NCI-H146 treated with DMSO at 0.1 percent for 48 hours (cell line): ENCODE data around the gene SLC12A7.
"Not testable (repeated sequence)": the region's sequence is repeated elsewhere in the genome, so short reads cannot be mapped to it uniquely, and the experiment has no call there.

Experiments
- DNase-seq: peaks from one replicate; lab custom pipeline; 2025; ENCODE audit not compliant: unreplicated experiment; lab: John Stamatoyannopoulos, UW

The SLC12A7 gene

GRCh38 chr5:1026700-1027621 lies 84.9 kb downstream of the SLC12A7 start:
- no peak for DNase-seq

- DNase-seq, result not testable (repeated sequence)
Observed at GRCh38 chr5:1021969-1022336, 89.9 kb downstream of the SLC12A7 start.

GRCh38 chr5:1021136-1021968 lies 90.5 kb downstream of the SLC12A7 start:
- DNase-seq, result no peak

- DNase-seq, result no peak
Observed at GRCh38 chr5:1020452-1020961, 91.4 kb downstream of the SLC12A7 start.

DNA sequence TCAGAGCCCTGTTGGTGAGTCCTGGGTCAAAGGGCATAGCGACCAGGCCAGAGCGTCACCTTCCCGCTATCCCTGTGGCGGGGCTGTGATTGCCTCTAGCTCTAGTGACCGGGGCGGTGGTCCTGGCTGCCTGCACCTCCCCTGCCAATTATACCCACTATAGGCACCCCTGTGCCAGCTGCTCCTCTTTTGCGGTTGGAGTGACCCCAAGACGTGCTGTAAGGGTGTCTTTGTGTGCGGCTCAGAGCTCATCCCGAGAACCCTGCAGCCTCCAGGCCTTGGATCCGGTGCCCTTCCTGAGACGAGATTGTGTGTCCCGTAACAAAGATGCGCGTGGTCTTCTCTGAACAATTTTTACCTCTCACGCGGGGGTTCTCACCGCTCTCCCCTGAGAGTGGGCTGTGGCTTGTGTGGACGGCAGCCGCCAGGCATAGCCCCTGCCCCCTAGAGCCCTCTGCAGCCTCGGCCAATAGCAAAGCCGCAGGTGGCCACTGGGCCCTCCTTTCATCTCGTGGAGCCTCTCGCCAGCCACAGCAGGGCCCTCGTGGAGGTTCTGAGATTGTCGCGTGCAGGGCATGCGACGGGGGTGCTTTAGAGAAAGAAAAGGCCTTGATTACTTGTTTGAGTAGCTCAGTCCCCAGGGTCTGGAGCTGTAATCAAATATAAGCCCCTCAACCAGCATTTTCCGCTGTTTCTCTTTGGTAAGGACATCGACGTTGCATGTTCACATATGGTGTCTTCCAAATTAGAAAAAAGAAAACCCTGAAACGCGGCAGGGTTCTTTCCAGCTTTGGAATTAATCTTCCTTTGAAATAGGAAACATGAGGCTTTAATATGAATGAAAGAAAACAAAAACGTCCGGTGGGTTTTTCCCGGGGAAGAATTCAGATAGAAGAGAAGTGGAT lies 92.6 kb downstream of the SLC12A7 start:
- no peak for DNase-seq

DNA sequence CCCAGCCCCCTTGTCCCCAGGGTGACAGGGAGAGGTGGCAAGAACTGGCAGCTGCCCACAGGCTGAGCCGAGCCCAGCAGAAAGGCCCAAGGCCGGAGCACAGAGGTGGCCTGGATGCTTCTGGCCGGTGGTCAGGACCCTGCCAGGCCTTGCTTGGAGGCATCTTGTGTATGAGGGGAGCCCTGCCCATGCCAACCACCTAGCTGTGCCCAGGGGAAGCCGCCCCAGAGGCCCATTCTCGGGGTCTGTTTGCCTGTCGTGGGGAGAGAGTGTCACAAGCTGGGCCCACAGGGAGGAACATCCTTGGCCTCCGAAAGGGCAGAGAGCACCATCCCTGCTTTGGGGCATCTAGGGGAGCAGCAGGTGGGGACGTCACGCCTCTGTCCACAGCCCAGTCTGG lies 93.3 kb downstream of the SLC12A7 start:
- no peak for DNase-seq

DNA sequence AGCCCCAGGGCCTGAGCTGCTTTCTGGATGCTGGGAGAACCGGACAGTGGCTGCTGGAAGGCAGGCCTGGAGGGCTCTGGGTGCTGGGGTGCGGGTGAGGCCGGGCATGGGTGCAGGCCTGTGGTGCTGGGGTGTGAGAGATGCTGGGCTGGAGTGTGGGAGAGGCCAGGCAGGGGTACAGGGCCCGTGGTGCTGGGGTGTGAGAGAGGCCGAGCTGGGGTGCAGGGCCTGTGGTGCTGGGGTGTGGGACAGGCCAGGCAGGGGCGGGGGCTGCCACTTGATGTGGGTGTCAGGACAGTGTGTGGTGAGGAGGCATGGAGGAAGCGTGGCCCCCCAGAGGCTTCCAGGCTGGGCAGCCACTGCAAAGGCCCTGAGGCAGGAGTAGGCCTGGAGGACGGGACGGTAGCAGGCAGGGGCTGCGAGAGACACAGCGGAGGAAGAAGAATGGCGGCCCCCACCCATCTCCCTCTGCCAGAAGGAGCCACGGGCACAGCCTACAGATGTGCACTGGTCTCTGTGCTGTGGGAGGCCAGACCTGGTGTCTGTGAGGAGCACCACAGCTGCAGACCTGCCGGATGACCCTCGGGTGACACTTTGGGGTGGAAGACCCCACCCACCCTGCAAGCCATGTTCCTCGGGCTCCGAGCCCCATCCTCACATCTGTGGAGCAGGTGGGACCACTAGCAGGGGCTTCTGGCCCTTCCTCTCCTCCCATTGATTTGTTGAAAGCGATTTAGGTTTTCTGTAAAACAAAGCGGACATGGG lies 94.0 kb downstream of the SLC12A7 start:
- no peak for DNase-seq

DNA sequence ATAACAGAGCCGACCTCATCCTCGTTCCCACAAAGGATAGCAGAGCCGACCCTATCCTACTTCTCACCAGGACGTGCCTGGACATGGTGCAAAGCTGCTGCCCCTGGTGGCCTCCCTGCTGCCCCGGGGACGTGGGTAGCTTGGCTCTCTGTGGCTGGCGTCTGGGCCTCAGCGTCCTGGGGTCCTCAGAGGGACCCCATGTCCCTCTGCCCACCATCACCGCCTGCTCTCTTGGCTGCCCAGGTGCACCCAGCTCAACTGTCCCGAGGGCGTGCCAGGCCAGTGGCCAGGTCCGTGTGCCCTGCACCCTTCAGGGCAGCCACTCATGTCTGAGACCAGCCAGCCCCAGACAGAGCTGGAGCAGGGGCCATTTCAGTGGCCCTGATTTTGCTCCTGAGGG lies 94.8 kb downstream of the SLC12A7 start:
- DNase-seq, result no peak

- DNase-seq, result no peak
Observed at GRCh38 chr5:1016476-1016875, 95.4 kb downstream of the SLC12A7 start.

GRCh38 chr5:1016036-1016435 lies 95.8 kb downstream of the SLC12A7 start:
- no peak for DNase-seq

GRCh38 chr5:1015507-1015906 lies 96.4 kb downstream of the SLC12A7 start:
- no peak for DNase-seq

GRCh38 chr5:1014781-1015221 lies 97.1 kb downstream of the SLC12A7 start:
- no peak for DNase-seq

DNA sequence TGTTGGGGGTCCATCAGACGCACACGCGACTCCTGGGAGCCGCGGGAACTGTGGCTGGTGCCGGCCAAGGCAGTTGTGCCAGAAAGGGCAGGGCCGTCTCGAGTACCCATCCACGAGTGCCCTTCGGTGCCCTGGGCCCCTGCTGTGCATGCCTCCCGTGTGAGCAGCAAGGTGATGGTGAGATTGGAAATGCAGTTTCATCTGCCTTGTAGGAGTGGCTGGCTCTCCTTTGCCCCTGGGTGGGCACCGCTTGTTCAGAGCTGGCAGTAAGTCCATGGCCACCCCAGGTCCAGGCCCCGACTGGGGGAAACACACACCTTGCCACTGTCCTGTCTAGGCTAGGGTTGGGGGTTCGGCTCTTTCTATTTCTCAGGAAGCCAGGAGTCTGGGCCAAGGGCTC lies 97.5 kb downstream of the SLC12A7 start:
- no peak for DNase-seq

GRCh38 chr5:1013948-1014301 lies 97.9 kb downstream of the SLC12A7 start:
- no peak for DNase-seq

- DNase-seq, result no peak
Observed at GRCh38 chr5:1013238-1013947, 98.5 kb downstream of the SLC12A7 start.

GRCh38 chr5:1012900-1013237 lies 99.0 kb downstream of the SLC12A7 start:
- no peak for DNase-seq

DNA sequence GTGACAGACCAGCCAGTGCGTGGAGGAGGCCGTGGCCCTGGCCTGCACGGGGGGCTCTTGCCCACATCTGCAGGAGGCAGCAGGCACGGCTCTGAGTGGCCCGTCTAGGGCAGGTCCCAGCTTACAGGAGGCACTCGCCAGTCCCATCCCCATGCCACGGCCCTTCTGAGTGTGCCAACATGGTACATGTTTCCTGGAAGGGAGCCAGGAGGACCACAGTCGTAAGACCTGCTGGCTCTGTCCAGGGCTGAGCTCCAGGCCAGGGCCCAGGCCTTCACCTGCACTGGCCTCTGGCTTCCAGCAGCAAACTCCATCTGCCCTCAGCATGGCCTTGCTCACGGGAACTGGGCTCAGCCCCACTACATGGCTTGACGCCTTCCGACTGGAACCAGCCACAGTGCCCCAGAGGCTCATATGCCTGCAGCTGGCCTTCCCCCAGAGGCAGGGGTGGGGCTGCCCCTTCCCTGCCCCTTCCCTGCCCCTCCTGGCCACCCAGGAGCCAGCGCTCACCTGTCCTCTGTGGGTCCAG lies 99.5 kb downstream of the SLC12A7 start:
- no peak for DNase-seq

GRCh38 chr5:1011741-1012312 lies 100.0 kb downstream of the SLC12A7 start:
- no peak for DNase-seq

- peak; percentile 38 for DNase-seq
Observed at GRCh38 chr5:1011226-1011631, 100.6 kb downstream of the SLC12A7 start.
